ENCODE results near the gene CDKN1B. TPM values are rescaled to one million over a fixed set of nuclear protein-coding genes. Genes with fewer than 3 reads are reported as not detected.

Gene CDKN1B
- total RNA-seq, 1 experiment from 2014 or later = 33.1 TPM

GRCh38 chr12:12755923-12756322 lies 38.8 kb downstream of the CDKN1B start:
- POLR2A ChIA-PET = no interaction called here
- no peak overlapping the region for H3K9ac ChIP-seq (ENCODE audit: low read length)
- CTCF ChIA-PET = interaction anchor here (1.4 kb wide), 1 partner anchor 19 kb away, joined by 4 read pairs; no protein-coding TSS in a partner anchor
- BruUV-seq (replicated peaks) = no TSS peak
- H3K9me3 ChIP-seq (ENCODE audit: control insufficient read depth in 1 of 2, insufficient read depth in 1 of 2, low read depth in 1 of 2, low read length in 2 of 2) = no peaks in the 10 kb centered on the region
- DNase-seq (ENCODE audit: low read depth, low spot score) (no peak), ATAC-seq (no peak)
- no peaks in the 10 kb centered on the region for H3K36me3 ChIP-seq (ENCODE audit: control insufficient read depth in 1 of 2, insufficient read depth in 2 of 2, low read length in 2 of 2)
- H3K79me2 ChIP-seq (ENCODE audit: insufficient read depth, low read length) = no peaks in the 10 kb centered on the region
- no peak overlapping the region for H3K4me3 ChIP-seq (replicated peaks in 1 of 2; ENCODE audit: low read depth in 1 of 2, low read length in 2 of 2)
- H3K4me1 ChIP-seq (ENCODE audit: control insufficient read depth in 1 of 2, insufficient read depth in 2 of 2, low read length in 2 of 2) = peaks cover 0 to 15% of the 10 kb centered on the region in 2 experiments; a peak in 2 of 4 replicates
- no peaks in the 10 kb centered on the region for H3K9me2 ChIP-seq (ENCODE audit: insufficient read depth)
- TF ChIP-seq YY1 (IDR thresholded peaks at IDR 0.05; ENCODE audit: extremely low read depth, insufficient replicate concordance, low read depth, low read length) = no peak
- no peak for TF ChIP-seq POLR2AphosphoS5 (IDR thresholded peaks at IDR 0.05; ENCODE audit: low read depth, low read length)
- no peak for TF ChIP-seq SP1 (IDR thresholded peaks at IDR 0.05; ENCODE audit: low read depth)
- TF ChIP-seq ELF1 (IDR thresholded peaks at IDR 0.05; ENCODE audit: borderline replicate concordance, low read depth) = no peak
- no peak for TF ChIP-seq POLR2A (IDR thresholded peaks at IDR 0.05; ENCODE audit: borderline replicate concordance, extremely low read depth, insufficient read depth, insufficient read length)
- TF ChIP-seq ZBTB33 (IDR thresholded peaks at IDR 0.05; ENCODE audit: extremely low read depth, insufficient replicate concordance, low read length) = no peak
- TF ChIP-seq ATF3 (IDR thresholded peaks at IDR 0.05) = no peak
- TF ChIP-seq CTCF (IDR thresholded peaks at IDR 0.05 in 2 of 3, conservative IDR thresholded peaks at IDR 0.05 in 1 of 3; ENCODE audit: borderline replicate concordance in 1 of 3, insufficient read depth in 1 of 3, low read depth in 2 of 3, low read length in 2 of 3) = no peak
- TF ChIP-seq SIN3A (IDR thresholded peaks at IDR 0.05; ENCODE audit: low read depth) = no peak
- TF ChIP-seq EGR1 (IDR thresholded peaks at IDR 0.05; ENCODE audit: low read depth) = no peak
- TF ChIP-seq CBX3 (IDR thresholded peaks at IDR 0.05; ENCODE audit: low read depth) = no peak
- TF ChIP-seq FOSL1 (IDR thresholded peaks at IDR 0.05; ENCODE audit: low read depth) = no peak
- no peak for TF ChIP-seq EZH2 (IDR thresholded peaks at IDR 0.05)
- TF ChIP-seq MAX (IDR thresholded peaks at IDR 0.05) = no peak
- no peak for TF ChIP-seq ZNF274 (IDR thresholded peaks at IDR 0.05; ENCODE audit: low read depth, low read length)
- TF ChIP-seq CEBPB (IDR thresholded peaks at IDR 0.05; ENCODE audit: low read depth) = no peak
- TF ChIP-seq EZH2phosphoT487 (IDR thresholded peaks at IDR 0.05; ENCODE audit: borderline replicate concordance) = no peak
- TF ChIP-seq REST (IDR thresholded peaks at IDR 0.05; ENCODE audit: low read depth) = no peak
- RAD21 ChIA-PET (ENCODE audit: low non-redundant PET in 1 of 2, low total read pairs in 2 of 2, uncharacterized antibody in 2 of 2, unreplicated experiment in 2 of 2) = no interaction called here
- H3K27ac ChIP-seq (ENCODE audit: low read depth, low read length) = no peak overlapping the region
- no peaks in the 10 kb centered on the region for H4K20me1 ChIP-seq (ENCODE audit: insufficient read depth)
- intact Hi-C loops (cut with micrococcal nuclease) = no loop called here
- no peaks in the 10 kb centered on the region for H3K27me3 ChIP-seq (ENCODE audit: insufficient read depth, low read length)
- H3K4me2 ChIP-seq (ENCODE audit: low read length) = no peak overlapping the region
- no peak overlapping the region for H2AFZ ChIP-seq (ENCODE audit: low read depth, low read length, poor library complexity, severe bottlenecking)
